ENCODE data around the gene CDH13.

- TF ChIP-seq, protein P1, sequence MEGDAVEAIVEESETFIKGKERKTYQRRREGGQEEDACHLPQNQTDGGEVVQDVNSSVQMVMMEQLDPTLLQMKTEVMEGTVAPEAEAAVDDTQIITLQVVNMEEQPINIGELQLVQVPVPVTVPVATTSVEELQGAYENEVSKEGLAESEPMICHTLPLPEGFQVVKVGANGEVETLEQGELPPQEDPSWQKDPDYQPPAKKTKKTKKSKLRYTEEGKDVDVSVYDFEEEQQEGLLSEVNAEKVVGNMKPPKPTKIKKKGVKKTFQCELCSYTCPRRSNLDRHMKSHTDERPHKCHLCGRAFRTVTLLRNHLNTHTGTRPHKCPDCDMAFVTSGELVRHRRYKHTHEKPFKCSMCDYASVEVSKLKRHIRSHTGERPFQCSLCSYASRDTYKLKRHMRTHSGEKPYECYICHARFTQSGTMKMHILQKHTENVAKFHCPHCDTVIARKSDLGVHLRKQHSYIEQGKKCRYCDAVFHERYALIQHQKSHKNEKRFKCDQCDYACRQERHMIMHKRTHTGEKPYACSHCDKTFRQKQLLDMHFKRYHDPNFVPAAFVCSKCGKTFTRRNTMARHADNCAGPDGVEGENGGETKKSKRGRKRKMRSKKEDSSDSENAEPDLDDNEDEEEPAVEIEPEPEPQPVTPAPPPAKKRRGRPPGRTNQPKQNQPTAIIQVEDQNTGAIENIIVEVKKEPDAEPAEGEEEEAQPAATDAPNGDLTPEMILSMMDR (conservative IDR thresholded peaks at IDR 0.05) = no peak
- TF ChIP-seq ZFX (IDR thresholded peaks at IDR 0.05) = no peak
These were observed 925.5 kb downstream of the CDH13 start for GRCh38 chr16:83552228-83552627.
